Stromal cell of bone marrow (primary cell): ENCODE data around the gene PGM2.
"Not testable (repeated sequence)": the region's sequence is repeated elsewhere in the genome, so short reads cannot be mapped to it uniquely, and the experiment has no call there.

ENCODE experiments used
- DNase-seq: peaks from one replicate; pipeline ENCODE4 v3.0.0-alpha.2; 2012; ENCODE audit warnings: low read depth

The PGM2 gene

DNA sequence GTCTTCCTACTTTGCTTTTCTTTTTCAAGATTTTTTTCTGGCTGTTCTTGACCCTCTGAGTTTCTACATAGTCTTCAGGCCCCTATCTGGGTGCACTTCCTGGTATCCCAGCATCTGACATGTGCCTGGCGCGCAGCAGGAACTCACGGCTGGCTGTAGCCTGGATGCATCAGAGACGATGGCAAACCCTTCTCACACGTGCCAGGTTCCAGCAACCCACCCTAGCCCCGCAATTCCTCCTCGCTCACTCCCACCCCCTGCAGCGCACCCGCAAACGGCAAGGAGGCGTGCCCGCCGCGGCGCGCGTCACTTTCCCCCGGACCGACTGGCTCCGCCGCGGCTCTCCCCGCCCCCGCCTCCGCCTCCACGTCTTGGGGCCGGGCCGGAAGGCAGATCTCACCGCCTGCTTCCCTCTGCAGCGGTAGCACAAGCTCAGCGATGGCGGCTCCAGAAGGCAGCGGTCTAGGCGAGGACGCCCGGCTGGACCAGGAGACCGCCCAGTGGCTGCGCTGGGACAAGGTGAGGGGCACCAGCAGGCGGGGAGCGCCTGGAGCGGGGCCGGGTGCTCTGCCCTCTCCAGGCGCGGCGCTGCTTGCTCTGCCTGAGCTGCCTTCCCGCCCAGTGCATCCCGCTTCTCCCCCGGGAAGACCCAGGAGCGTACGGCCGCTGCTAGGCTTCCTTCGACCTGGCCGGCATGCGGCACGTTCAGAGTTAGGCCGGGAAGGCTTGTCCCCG lies at the start of gene PGM2:
PGM2 (plus strand) TSS at position 392 of the 735 bp plus-strand sequence; CDS start at position 439, 47 bp downstream.
- peak; percentile 48 for DNase-seq

DNA sequence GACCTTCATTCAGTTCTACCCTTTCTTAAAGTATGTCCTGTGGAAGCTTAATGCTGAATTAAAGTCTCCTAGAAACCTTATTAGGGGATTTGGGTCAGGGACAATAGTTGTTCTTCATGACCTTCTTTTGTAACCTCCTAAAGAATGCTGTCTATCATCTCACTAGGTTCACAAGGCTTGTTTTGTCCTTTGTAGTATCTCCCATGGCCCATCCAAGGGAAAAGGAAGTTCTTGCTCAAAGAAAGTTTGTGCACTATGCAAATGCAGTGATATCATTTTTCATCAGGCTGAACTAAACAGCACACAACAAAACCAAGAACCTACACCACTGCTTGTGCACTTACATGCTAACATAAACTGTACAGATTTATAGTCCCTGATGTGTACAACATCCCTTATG lies 46.6 kb upstream of the PGM2 start:
- DNase-seq, result no peak

DNA sequence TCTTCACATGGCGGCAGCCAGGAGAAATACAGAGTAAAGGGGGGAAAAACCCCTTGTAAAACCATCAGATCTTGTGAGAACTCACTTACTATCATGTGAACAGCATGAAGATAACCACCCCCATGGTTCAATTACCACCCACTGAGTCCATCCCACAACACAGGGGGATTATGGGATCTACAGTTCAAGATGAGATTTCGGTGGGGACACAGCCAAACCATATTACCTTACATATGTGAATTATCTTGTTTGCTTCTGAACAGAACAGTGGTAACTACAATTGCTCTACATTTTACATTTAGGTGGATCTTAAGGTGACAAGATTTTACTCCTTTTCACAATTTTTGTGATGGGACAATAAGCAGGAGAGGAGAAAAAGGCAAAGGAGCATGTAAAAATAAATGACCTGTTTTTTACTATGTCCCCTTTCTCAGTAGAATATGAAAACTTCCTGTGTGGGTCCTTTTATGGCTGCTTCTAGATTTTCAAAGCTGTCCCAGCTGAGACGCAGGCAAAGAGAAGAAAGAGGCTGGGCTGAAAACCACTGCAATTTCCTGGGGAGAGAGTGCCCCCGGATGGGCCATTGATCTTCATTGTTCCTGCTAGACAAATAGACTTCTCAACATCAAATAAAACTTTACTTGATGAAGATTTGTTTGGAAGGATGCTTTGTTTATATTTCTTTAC lies 45.9 kb upstream of the PGM2 start:
- no peak for DNase-seq

DNA sequence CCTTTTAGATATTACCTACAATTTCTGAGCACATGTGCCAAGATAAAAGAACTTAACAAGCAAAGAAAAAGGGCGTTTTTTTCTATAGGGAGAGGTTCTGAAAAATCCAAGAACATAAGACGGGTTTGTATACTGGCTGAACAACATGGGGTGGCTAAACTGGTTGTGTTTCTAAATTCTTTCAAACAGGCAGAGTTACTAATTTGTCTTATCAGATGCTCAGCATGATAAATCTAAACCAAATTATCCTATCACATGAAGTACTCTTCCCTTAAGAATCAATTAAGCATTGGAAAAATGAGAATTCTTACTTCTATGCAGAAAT lies 45.4 kb upstream of the PGM2 start:
- DNase-seq, result no peak

DNA sequence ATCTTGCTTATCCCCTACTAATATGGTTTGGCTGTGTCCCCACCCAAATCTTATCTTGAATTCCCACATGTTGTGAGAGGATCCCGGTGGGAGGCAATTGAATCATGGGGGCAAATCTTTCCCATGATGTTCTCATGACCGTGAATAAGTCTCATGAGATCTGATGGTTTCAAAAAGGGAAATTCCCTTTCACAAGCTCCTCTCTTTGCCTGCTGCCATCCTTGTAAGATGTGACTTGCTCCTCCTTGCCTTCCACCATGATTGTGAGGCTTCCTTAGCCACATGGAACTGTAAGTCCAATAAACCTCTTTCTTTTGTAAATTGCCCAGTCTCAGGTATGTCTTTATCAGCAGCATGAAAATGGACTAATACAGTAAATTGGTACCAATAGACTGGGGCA lies 40.2 kb upstream of the PGM2 start:
- DNase-seq, result not testable (repeated sequence)

GRCh38 chr4:37787883-37788460 lies 38.5 kb upstream of the PGM2 start:
- DNase-seq, result not testable (repeated sequence)

- no peak for DNase-seq
Observed at GRCh38 chr4:37788819-37789218, 37.7 kb upstream of the PGM2 start.

DNA sequence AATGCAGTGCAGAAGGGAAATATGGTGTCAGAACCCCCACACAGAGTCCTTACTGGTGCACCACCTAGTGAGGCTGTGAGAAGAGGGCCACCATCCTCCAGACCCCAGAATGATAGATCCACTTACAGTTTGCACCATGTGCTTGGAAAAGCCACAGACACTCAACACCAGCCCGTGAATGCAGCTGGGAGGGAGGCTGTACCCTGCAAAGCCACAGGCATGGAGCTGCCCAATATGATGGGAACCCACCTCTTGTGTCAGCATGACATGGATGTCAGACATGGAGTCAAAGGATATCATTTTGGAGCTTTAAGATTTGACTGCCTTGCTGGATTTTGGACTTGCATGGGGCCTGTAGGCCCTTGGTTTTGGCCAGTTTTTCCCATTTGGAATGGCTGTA lies 34.2 kb upstream of the PGM2 start:
- no peak for DNase-seq

DNA sequence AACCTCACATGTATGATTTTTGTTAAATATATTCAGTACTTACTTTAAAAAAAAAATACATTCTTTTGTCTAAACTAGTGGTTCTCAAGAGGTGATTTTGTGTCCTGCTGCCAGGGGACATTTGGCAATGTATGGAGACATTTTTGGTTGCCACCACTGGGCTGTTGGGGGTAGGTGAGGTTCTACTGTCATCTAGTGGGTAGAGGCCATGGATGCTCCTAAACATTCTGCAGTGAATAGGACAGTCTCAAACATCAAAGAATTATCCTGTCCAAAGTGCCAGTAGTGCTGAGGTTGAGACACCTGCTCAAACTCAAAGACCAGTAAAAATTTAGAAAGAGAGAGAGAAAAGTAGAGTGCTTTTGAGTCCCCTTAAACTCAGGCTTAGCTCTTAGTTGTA lies 32.9 kb upstream of the PGM2 start:
- DNase-seq, result no peak

- DNase-seq, result no peak
Observed at GRCh38 chr4:37794056-37794455, 32.4 kb upstream of the PGM2 start.

- no peak for DNase-seq
Observed at GRCh38 chr4:37795581-37796195, 30.8 kb upstream of the PGM2 start.

GRCh38 chr4:37797374-37797773 lies 29.1 kb upstream of the PGM2 start:
- DNase-seq, result no peak

- no peak for DNase-seq
Observed at GRCh38 chr4:37797923-37798322, 28.6 kb upstream of the PGM2 start.

GRCh38 chr4:37798616-37799015 lies 27.9 kb upstream of the PGM2 start:
- DNase-seq, result no peak

GRCh38 chr4:37799941-37800554 lies 26.4 kb upstream of the PGM2 start:
- DNase-seq, result no peak

DNA sequence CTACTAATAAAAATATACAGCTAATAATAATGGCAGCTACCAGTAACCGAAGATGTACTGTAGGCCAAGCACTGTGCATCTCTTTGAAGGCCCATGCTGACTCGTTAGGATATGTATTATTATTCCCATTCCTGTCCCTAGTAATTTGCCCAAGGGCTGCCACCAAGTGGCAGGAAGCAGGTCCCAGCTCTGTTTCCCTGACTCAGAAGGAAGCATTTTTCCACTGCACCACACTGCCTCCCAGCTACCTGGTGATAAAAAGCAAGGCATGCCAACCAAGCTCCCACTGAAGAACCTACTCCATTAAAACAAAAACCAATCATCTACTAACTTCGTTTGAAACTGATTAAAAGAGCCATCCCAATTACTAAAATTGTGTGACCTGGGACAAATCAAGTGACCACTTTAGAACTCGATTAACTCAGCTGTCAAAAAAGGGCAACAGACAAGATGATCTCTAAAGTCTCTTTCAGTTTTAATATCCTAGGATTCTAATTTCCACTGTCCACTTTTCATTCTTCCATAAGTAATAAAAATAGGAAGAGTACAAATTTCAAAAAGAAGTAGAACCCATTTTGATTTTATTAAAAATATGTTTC lies 24.3 kb upstream of the PGM2 start:
- DNase-seq, result peak; percentile 37

DNA sequence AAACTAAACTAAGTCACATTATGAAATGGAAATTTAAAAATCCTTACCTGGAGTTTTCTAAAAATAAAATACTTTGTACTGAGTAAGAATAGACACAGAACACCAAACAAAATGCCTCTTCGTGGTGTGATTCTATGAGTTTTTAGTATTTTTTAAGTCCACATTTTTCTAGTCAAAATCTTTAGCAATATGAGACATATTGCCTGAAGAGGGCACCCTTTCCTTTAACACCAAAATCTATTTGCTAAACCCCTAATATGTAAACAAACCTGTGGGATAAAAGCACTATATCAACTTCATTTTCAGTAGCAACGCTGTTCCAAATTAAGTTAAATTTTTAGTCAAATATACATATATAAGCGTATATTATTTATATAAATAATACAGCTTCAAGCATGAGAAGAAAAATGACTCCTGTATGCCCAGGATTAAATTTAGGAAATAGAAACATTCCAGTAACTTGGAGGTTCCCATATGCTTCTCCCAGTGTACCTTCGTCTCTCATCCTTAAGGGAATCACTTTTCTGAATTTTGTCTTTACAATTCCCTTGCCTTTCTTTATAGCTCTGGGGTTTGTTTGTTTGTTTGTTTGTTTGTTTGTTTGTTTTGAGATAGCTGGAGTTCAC lies 23.0 kb upstream of the PGM2 start:
- DNase-seq, result peak; percentile 35

DNA sequence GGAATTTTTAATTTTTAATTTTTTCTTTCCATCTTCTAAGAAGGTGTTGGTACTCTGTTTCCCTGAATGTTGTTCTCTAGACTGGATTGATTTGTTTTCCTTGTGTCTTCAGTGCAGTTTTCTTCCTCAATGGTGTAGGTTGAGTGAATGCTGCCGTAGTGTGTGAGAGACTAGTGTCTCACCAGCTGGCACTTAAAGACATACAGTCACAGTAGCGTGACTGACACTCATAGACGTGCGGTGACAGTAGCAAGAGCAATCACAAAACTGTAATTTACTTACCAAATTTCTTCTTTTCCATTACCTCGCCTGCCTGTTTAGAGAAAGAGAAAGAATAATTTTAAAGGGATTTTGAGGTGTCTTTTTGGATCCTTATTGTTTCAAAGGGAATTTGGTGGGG lies 21.4 kb upstream of the PGM2 start:
- no peak for DNase-seq

- no peak for DNase-seq
Observed at GRCh38 chr4:37812713-37813112, 13.8 kb upstream of the PGM2 start.

- DNase-seq, result no peak
Observed at GRCh38 chr4:37815591-37815990, 10.9 kb upstream of the PGM2 start.

DNA sequence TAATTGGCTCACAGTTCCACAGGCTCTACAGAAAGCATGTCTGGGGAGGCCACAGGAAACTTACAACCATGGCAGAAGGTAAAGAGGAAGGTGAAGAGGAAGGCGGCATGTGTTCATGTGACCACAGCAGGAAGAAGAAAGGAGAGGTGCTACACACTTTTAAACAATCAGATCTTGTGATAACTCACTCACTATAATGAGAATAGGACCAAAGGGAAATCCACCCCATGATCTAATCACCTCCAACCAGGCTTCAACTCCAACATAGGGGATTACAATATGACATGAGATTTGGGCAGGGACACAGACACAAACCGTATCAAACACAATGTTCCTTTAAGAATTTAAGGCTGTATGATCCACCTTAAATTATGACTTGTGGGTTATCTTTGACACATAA lies 10.5 kb upstream of the PGM2 start:
- DNase-seq, result no peak

GRCh38 chr4:37816719-37817118 lies 9.8 kb upstream of the PGM2 start:
- DNase-seq, result no peak
